Breast epithelium (tissue), 4 donors: ENCODE results near the gene PSMD3. TPM values are rescaled to one million over a fixed set of nuclear protein-coding genes. Genes with fewer than 3 reads are reported as not detected.

Experiments
- DNase-seq, 2 donors: peaks; one replicate each; pipeline ENCODE4 v3.0.0-alpha.2; 2019; ENCODE audit warnings: low spot score in 2 of 2
- H3K27ac ChIP-seq, 2 donors: fragments of 200-600 bp; sonication (generic) in 1 of 2; one replicate each; pipeline ENCODE4 v1.5.1; 2016 to 2019; ENCODE audit warnings: mild to moderate bottlenecking in 1 of 2
- H3K27me3 ChIP-seq, 2 donors: fragments of 200-600 bp; sonication (generic) in 1 of 2; one replicate each; pipeline versions ENCODE4 v1.5.1 to v1.6.0; 2017 to 2019; ENCODE audit warnings: control low read depth in 1 of 2, mild to moderate bottlenecking in 1 of 2
- H3K36me3 ChIP-seq: fragments of 200-600 bp; one replicate; pipeline ENCODE4 v1.5.1; 2019
- H3K4me1 ChIP-seq, 2 donors: fragments of 200-600 bp; sonication (generic); one replicate each; pipeline ENCODE4 v1.5.1; 2016 to 2019; ENCODE audit warnings: control low read depth in 1 of 2
- H3K4me3 ChIP-seq, 3 donors: fragments of 200-600 bp; sonication (generic); 1 replicate in 2 of 3; 2 replicates in 1 of 3; pipeline ENCODE4 v1.5.1; 2016 to 2019; ENCODE audit warnings: mild to moderate bottlenecking in 3 of 3, moderate library complexity in 2 of 3
- H3K9me3 ChIP-seq, 2 donors: fragments of 200-600 bp; sonication (generic) in 1 of 2; one replicate each; pipeline ENCODE4 v1.5.1; 2016 to 2019; ENCODE audit warnings: control low read depth in 1 of 2
- CTCF ChIP-seq, 3 donors: fragments of 450-650 bp; IDR thresholded peaks; one replicate each; pipeline ENCODE4 v1.5.1; 2016 to 2017; ENCODE audit warnings: antibody characterized with exemption in 3 of 3, mild to moderate bottlenecking in 3 of 3, moderate library complexity in 3 of 3
- POLR2A ChIP-seq: fragments of 450-650 bp; IDR thresholded peaks from one replicate; pipeline ENCODE4 v1.6.1; 2016; ENCODE audit warnings: antibody characterized with exemption, mild to moderate bottlenecking, moderate library complexity
- POLR2AphosphoS5 ChIP-seq, 3 donors: sonication (generic); formaldehyde crosslinking; IDR thresholded peaks; one replicate each; pipeline ENCODE4 v1.6.1; 2017; ENCODE audit warnings: antibody characterized with exemption in 3 of 3
- intact Hi-C: fragments of 100-400 bp; cut with DNase I; formaldehyde crosslinking; loops from one replicate; pipeline ENCODE4 v1.15.1; 2023; ENCODE audit warnings: low total_unique reads
- total RNA-seq, 3 donors: library from RNA; depleted of rRNA; stranded (reverse); fragments of >200 nt; gene quantifications; one replicate each; pipeline ENCODE4 v1.1.0, GENCODE V29; 2016

The PSMD3 gene
- total RNA-seq, 3 donors from 2014 or later: 79.4 to 83.0 (median 81.0) TPM

- Histone ChIP-seq H3K36me3 (no peaks in the 10 kb centered on the region), H3K9me3 (no peaks in the 10 kb centered on the region), H3K27ac (no peak overlapping the region), H3K4me1 (no peaks in the 10 kb centered on the region), H3K4me3 (no peak overlapping the region), H3K27me3 (no peaks in the 10 kb centered on the region)
- no peak for TF ChIP-seq POLR2AphosphoS5 (IDR thresholded peaks at IDR 0.05)
- TF ChIP-seq CTCF (IDR thresholded peaks at IDR 0.05): no peak
- no peak for TF ChIP-seq POLR2A
- no peak for DNase-seq
- intact Hi-C loops: no loop called here
These were observed 16.8 kb upstream of the PSMD3 start for GRCh38 chr17:39963829-39964228.

- Histone ChIP-seq H3K36me3 (no peaks in the 10 kb centered on the region), H3K9me3 (no peaks in the 10 kb centered on the region), H3K4me3 (no peak overlapping the region), H3K27me3 (no peaks in the 10 kb centered on the region), H3K4me1 (no peaks in the 10 kb centered on the region), H3K27ac (no peak overlapping the region)
- DNase-seq: no peak
- no peak for TF ChIP-seq CTCF (IDR thresholded peaks at IDR 0.05)
- intact Hi-C loops: no loop called here
These were observed 15.4 kb upstream of the PSMD3 start for GRCh38 chr17:39965017-39965699.

- Histone ChIP-seq H3K27me3 (no peaks in the 10 kb centered on the region), H3K27ac (no peak overlapping the region), H3K9me3 (no peaks in the 10 kb centered on the region), H3K4me3 (no peak overlapping the region), H3K4me1 (no peaks in the 10 kb centered on the region), H3K36me3 (no peaks in the 10 kb centered on the region)
- no peak for DNase-seq
- intact Hi-C loops: no loop called here
- TF ChIP-seq POLR2A (no peak), CTCF (IDR thresholded peaks at IDR 0.05) (no peak), POLR2AphosphoS5 (IDR thresholded peaks at IDR 0.05) (no peak)
These were observed 13.8 kb upstream of the PSMD3 start for GRCh38 chr17:39966771-39967170.

- TF ChIP-seq POLR2A (no peak), CTCF (IDR thresholded peaks at IDR 0.05) (no peak), POLR2AphosphoS5 (IDR thresholded peaks at IDR 0.05) (no peak)
- Histone ChIP-seq H3K36me3 (no peaks in the 10 kb centered on the region), H3K9me3 (no peaks in the 10 kb centered on the region), H3K4me1 (no peaks in the 10 kb centered on the region), H3K27ac (no peak overlapping the region), H3K4me3 (no peak overlapping the region), H3K27me3 (no peaks in the 10 kb centered on the region)
- no peak for DNase-seq
- intact Hi-C loops: no loop called here
These were observed 11.8 kb upstream of the PSMD3 start for GRCh38 chr17:39968761-39969160.

GRCh38 chr17:39969375-39969774, 11.2 kb upstream of the PSMD3 start:
- Histone ChIP-seq H3K4me1 (no peaks in the 10 kb centered on the region), H3K27me3 (no peaks in the 10 kb centered on the region)
- intact Hi-C loops: no loop called here

More at GRCh38 chr17:39969375-39969774, 11.2 kb upstream of the PSMD3 start:
- H3K36me3 ChIP-seq: no peaks in the 10 kb centered on the region
- H3K27ac ChIP-seq: no peak overlapping the region
- H3K4me3 ChIP-seq: no peak overlapping the region
- TF ChIP-seq POLR2A (no peak), POLR2AphosphoS5 (IDR thresholded peaks at IDR 0.05) (no peak)
- DNase-seq: no peak
- H3K9me3 ChIP-seq: no peaks in the 10 kb centered on the region
